ENCODE measurements around the gene IDE.
A peak's percentile ranks its signal among the peaks of the same experiment; 100 is the strongest.
"Not testable (repeated sequence)": the region's sequence is repeated elsewhere in the genome, so short reads cannot be mapped to it uniquely, and the experiment has no call there.

The IDE gene

DNA sequence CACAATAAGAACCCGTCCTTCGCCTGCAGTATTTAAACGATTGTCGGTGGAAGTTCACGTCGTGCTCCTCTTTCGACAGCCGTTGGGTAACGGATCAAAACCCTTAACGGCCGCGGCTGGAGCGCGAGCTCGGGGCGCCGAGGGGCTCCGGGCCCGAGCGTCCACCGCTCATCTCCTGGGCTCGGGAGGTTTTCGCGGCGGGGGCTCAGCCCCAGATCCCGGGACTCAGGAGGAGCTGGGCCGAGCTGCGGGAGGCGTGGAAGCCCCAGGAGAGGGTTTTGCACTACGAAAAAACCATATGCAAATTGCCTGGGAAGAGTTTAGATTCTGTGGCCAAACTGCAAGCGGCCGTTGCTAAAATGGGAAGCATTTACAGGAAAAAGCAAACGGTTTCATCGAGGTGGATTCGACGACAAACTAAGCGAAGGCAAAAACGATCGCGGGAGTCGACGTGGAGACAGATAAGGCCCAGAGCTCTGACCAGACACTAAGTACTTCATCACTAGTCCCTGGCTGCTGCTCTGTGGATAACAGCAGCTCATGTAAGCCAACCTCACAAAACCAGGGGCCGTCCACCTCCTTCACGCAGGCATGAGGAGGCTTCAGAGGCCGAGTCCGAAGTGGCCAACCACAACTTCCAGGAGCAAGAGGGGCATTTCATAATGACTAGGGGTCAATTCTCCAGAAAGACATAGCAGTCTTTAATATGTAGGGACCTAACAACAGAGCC, 153.2 kb downstream of the IDE start:
- FAIRE-seq, result no peak
- no peak for DNase-seq (ENCODE audit: low spot score)

DNA sequence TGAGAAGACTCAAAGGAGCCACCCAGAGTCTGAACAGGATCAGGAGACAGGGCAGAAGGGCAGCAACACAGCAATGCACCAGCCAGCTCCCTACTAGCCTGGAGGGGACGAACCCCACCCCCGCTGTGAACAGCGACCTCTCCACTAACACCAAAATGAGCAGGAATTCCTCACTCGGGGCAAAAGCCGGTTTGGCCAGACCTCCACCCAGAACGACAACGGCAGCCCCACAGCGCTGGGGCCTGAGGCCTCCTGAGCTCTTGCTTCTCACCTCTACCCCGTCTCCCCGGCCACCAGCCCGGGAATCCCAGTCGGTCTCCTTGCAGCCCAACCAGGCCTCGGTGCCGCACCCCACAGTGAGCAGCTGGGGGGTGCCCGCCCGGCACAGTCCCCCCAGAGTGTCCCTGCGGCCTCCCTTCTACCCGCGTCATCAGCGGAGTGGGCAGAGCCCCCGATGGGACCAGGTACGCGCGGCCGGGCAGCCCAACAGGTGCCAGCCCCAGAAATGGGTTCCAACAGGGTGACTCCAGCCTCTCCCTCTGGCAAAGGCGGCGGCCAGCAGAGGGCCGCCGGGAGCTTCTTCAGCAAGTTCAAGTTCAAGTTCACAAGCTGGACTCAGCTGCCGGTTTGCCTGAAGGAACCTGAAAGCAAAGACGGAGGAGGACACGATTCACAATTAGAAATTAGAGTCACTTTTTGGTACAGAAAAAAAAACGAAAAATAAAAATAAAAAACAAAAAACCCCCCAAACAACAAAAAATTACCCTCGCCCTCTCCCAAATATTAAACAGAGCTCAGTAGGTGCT, 153.9 kb downstream of the IDE start:
- FAIRE-seq (no peak), DNase-seq (ENCODE audit: low spot score) (no peak)

DNA sequence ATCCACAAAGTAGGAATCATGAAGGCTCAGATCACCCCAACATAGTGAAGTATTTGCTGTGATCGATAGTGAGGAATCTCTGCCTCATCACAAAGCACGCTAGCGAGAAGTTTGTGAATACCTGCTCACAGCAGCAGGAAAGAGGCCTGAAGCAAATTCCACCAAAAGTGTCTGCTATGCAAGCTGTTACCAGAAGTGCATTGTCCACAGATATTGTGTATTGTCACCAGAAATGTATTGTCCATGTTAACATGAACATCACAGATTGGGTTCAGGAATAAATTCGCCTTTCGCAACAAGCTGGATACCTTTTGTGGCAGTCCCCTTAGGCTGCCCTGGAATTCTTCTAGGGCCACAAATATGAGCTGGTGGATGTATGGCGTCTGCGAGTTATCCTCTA, 155.0 kb downstream of the IDE start:
- DNase-seq (ENCODE audit: low spot score), result no peak
- FAIRE-seq, result no peak

DNA sequence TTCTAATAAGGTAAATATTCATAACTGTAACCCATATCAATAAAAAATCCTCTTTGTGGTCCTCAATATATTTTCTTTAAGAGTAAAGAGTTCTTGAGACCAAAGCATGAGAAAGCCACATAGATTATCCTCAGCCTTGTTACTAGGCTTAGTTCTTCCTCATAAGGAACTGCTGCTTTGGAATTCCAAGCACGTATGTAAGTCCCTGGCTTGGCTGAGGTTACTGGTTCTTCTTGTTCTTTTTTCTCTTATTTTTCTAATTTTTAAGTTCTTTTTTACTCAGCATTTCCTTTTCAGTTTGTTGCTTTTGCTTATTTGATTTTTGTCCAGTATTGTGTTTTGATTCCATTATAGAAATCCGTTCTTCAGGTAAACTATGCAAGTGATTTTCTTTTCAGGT, 155.7 kb downstream of the IDE start:
- FAIRE-seq, result no peak
- no peak for DNase-seq (ENCODE audit: low spot score)

DNA sequence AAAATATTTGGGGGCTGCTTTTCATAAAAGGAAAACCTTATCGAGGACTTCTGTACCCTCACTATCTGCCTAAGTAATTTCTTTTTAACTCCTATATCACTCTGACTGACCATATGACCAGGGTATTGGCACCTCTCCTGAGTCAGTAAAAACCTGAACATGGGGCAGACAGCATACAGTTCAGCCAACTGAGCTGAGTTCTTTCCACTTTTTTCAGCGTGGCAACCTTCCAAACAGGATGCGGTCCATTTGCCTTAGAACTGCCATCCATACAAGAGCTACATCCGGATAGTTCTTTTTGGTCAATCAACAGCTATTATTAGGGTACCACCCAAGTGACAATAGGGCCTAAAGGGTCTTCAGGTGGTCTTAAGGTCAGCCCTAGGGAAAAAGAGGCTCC, 160.4 kb downstream of the IDE start:
- peak; percentile 15 for DNase-seq (ENCODE audit: low spot score)
- no peak for FAIRE-seq

DNA sequence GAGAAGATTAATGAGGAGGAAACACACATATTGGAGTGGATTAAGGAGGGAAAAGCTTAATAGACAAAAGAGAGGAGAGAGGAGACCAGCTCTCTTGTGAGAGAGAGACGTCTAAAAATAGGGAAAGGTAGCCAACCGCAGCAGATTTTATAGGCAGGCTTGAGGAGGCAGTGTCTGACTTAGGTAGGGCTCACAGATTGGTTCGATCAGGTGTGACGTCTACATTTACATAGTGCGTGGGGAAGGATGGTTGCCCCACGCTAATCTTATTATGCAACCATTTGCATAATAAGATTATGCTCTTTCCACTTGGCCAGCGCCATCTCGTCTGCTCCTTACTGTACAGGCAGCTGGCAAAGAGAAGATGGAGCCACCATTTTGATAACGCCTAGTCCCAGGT, 160.9 kb downstream of the IDE start:
- DNase-seq (ENCODE audit: low spot score) (no peak), FAIRE-seq (no peak)

DNA sequence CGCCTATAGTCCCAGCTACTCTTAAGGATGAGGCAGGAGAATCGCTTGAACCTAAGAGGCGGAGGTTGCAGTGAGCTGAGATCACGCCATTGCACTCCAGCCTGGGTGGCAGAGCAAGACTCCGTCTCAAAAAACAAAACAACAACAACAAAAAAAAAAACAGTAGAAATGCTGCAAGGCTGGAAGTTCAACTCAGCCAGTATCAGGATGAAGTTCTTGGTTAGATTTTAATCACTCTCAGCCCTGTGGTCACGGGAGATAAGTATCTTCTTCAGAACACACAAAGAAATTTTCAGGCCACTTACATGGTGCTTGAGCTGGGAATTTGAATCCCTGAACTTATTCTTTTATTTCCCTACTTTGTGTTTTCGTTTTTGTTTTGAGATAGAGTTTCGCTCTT, 162.5 kb downstream of the IDE start:
- DNase-seq (ENCODE audit: low spot score) (no peak), FAIRE-seq (no peak)

DNA sequence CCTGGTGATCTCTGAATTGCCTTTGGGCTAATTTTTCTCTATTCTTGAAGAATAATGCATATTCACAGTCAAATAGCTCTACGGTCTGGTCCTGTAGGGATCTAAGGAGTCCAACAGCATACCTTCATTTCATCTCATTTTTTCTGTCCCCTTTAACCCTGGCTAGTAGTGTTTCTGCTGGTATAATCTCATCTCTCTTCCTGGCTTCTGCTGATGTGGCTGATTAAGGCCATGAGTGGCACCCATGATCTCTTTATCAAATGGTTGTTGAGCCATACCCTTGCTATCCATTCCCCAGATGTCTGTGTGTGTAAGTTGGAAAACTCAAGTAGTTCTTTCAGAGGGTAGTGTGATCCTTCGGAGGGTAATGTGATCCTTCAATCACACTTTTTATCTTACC, 163.4 kb downstream of the IDE start:
- FAIRE-seq (no peak), DNase-seq (ENCODE audit: low spot score) (no peak)

DNA sequence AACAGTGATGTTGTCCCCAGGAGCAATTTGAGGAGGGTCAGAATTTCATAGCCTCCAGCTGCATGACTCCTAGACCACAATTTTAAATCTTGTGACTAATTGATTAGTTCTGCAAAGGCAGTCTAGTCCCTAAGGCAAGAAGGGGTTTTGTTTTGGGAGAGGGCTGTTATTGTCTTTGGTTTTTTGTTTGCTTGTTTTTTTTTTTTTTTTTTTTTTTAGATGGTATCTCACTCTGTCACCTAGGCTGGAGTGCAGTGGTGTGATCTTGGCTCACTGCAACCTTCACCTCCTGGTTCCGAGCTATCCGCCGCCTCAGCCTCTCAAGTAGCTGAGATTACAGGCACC, 165.9 kb downstream of the IDE start:
- no peak for FAIRE-seq
- DNase-seq (ENCODE audit: low spot score), result no peak

DNA sequence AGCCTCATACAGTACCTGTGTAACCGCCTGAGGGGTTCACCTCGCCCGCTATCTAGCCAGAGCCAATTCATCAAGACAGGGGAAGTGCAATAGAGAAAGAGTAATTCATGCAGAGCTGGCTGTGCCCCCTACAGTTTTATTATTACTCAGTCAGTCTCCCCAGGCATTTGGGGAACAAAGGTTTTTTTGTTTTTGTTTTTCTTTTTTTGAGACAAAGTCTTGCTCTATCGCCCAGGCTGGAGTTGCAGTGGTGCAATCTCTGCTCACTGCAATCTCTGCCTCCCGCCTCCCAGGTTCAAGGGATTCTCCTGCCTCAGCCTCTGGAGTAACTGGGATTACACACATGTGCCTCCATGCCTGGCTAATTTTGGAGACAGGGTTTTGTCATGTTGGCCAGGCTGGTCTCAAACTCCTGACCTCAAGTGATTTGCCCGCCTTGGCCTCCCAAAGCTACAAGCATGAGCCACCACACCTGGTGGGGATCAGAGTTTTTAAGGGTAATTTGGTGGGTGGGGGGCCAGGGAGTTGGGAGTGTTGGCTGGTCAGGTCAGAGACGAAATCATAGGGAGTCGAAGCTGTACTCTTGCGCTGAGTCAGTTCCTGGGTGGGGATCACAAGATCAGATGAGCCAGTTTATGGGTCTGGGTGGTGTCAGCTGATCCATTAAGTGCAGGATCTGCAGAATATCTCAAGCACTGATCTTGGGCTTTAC, 166.4 kb downstream of the IDE start:
- no peak for FAIRE-seq
- DNase-seq (ENCODE audit: low spot score), result no peak

DNA sequence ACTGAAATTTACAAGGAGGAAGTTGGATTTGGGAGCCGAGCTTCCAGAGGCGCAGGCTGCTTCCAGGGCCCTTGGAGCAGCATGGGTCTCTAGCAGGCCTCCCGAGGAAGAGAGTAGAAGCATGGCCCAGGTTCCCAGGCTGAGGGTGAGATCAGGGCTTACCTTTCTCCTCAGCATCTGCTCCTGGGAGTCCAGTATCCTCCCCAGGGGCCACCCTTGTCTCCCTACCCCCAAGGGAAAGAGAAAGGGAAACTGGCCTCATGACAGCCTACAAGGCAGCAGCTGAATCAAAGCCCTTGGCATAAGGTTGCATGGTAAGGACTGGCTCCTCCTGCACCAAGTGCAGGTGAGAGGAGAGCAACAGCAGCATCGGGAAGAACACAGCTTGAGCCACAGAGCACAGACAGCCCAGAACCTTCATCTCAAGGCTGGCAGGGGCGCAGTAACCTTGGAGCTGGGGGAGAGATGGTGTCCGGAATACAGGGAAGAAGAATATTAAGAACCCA, 168.4 kb downstream of the IDE start:
- DNase-seq (ENCODE audit: low spot score) (no peak), FAIRE-seq (no peak)

DNA sequence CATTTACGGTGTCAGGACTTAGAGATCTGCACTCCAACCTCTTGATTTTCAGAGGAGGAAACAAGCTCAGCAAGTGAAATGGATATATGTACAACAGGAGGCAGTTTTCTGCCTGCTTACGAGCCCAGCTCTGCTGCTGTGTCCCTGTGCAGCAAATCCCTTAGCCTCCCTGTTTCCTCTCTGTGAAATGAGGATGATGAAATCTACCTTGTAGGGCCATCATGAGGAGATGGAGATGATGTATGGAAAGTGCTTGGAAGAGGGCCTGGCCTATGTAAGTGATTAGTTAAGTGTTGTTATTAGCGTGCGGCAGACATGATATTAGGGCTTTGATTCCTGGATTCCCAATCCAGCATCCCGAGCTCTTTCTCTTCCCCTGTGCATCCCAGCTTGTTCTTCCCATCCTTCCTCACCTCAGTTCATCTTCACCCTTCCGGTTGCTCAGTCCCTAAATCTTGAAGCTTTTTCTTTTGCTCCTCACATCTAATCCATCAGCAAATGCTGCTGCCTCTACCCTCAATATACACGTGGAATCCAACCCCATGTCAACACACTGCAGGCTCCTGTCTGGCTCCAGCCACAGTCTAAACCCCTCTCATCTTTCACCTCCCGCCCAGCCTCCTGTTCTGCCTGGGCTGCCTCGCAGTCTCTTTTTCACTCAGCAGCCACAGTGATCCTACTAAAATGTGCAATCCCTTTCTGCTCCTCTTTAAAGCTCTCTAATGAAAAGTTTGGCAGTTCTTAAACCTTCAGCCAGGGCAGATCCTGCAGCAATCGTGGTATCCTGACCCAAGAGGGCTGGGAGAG, 169.1 kb downstream of the IDE start:
- no peak for DNase-seq (ENCODE audit: low spot score)
- FAIRE-seq, result no peak

DNA sequence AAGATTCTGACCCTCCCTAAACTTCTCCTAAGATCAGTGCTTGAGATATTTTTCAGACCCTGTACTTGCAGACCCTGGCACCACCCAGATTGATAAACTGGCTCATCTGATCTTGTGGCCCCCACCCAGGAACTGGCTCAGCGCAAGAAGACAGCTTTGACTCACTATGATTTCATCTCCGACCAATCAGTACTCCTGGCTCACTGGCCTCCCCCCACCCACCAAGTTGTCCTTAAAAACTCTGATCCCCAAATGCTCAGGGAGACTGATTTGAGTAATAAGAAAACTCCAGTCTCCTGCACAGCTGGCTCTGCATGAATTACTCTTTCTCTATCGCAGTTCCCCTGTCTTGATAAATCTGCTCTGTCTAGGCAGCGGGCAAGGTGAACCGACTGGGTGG, 171.7 kb downstream of the IDE start:
- not testable (repeated sequence) for DNase-seq (ENCODE audit: low spot score); FAIRE-seq

Data from urothelium cell line (cell line).